ENCODE data around the gene ZFYVE28.

DNA sequence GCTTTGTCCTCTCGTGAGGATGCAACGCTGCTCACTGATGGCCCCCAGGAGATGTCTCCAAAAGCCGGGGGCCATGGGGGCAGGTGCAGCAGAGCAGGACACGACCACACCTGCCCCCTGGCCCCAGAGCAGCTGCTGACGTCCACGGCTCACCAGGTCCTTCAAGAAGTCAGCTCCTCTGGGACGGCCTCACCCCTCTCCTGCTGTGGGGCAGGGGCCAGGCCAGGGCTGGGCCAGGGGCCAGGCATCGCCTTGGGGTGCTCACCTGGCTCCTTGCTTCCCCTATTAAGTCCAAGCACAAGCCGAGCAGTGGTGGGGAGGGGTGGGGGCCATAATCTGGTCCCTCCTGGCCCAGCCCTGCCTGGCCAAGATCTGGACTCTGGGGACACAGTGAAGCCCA, 128.0 kb downstream of the ZFYVE28 start:
- TF ChIP-seq CTCF (conservative IDR thresholded peaks at IDR 0.05 in 1 of 2, IDR thresholded peaks at IDR 0.05 in 1 of 2; ENCODE audit: extremely low read depth in 1 of 2, insufficient read depth in 1 of 2, low read depth in 1 of 2, low read length in 2 of 2): no peak
- TF ChIP-seq EZH2 (IDR thresholded peaks at IDR 0.05; ENCODE audit: borderline replicate concordance, low read length): no peak

Measured in mammary epithelial cell (primary cell).